T47D (cell line): Measurements from ENCODE around the gene UTP3.
A peak's percentile ranks its signal among the peaks of the same experiment; 100 is the strongest.
"Not testable (repeated sequence)": the region's sequence is repeated elsewhere in the genome, so short reads cannot be mapped to it uniquely, and the experiment has no call there.

ENCODE experiments used
- DNase-seq, 2 experiments: peaks; one replicate each; pipeline versions ENCODE4 v3.0.0 to v3.0.0-alpha.2; 2011 to 2012; ENCODE audit warnings: low read depth in 1 of 2, low spot score in 1 of 2
- JUND ChIP-seq: IDR thresholded peaks from 2 replicates; pipeline ENCODE4 v1.6.1; 2012; ENCODE audit warnings: low read depth
- in situ Hi-C: cut with HindIII; loops from 2 replicates; pipeline ENCODE4 v1.10.0; 2016; ENCODE audit warnings: low sequenced_read_pairs, low pct_unique_long_range_greater_than_20kb

UTP3 gene

DNA sequence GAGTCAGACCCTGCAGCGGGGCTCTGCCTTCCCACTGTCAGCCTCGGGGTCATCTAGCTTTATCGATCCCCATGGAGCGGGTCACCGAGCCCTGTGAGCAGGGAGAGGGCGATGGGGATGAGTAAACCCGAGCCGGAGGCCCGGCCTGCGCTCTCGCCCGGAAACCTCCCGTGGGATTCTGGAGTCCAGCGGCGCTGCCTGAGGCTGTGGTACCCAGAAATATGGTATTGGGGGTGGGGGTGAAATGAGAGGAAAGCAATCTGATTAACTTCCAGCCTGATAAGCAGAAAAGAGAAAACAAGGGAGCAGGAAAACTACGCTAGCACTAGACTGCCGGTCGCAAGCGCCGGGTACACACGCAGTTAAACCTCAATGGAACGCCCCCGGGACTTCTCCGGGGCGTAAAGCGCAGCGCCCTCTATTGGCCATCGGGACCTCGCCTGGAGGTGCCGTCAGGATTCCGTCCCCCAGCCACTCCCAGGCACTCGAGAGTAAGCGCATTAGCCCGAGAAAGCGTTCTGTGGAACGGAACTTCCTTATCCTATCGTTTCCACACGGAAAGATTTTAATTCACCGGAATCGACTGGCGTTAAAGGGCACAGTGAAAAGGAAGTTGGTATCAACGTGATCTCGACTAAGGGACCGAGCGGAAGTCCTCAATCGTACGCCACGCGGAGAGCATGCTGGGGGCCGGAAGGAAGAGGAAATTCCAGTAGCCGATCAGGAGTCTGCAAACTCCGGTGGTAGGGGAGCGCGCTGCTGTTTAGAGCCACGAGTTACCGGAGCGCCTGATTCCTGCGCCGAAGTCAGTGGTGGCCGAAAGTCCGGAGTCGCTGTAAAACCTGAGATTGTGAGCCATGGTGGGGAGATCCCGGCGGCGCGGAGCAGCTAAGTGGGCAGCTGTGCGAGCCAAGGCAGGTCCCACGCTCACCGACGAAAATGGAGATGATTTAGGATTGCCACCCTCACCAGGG is at the start of gene UTP3:
UTP3 (plus strand) TSS at position 712 of the 974 bp plus-strand sequence; CDS start at position 858, 146 bp downstream.
- TF ChIP-seq JUND = no peak
- in situ Hi-C loops = no loop called here

GRCh38 chr4:70640192-70640591 is 48.1 kb upstream of the UTP3 start:
- no peak for DNase-seq
- in situ Hi-C loops = no loop called here
- no peak for TF ChIP-seq JUND

More for the DNA sequence above, at the start of gene UTP3:
- peak; percentile 60 to 98 for DNase-seq

DNA sequence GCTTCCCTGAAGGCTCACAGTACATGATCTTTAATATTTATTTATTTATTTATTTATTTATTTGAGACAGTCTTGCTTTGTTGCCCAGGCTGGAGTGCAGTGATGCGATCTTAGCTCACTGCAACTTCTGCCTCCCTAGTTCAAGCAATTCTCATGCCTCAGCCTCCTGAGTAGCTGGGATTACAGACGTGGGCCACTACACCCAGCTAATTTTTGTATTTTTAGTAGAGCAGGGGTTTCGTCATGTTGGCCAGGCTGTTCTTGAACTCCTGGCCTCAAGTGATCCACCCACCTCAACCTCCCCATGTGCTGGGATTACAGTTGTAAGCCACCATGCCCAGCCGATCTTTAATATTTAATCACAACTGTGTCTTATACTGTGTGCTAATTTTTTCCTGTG is 37.6 kb upstream of the UTP3 start:
- in situ Hi-C loops, DNase-seq: not testable (repeated sequence)

DNA sequence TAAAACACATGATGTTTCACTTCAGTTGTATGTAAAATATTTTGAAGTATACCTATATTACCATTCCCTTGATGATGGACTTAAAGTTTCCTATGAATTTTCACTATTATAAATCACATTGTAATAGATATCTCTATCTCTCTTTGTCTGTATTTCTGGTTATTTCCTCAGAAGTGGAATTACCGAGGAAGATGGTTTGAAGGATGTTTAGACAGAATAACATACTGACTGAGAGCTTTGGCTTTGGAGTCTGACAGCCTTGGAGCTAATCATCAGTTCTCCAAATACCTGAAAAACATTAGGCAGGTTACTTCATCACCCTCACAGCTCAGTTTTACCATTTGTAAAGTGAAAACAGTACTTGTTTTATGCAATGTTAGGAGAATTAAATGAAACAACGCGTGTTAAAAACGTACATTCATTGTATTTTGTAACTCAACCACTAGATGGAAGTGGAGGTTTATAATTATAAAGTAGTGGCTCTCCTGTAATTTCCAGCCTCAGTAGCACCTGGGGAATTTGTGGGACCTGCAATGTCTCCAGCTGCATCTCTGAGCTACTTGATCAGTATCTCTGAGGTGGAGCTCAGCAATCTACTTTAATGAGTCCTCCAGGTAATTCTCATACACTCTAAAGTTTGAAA is 36.3 kb upstream of the UTP3 start:
- TF ChIP-seq JUND = no peak
- DNase-seq = peak in 1 of 2 experiments; percentile 46
- in situ Hi-C loops = no loop called here

DNA sequence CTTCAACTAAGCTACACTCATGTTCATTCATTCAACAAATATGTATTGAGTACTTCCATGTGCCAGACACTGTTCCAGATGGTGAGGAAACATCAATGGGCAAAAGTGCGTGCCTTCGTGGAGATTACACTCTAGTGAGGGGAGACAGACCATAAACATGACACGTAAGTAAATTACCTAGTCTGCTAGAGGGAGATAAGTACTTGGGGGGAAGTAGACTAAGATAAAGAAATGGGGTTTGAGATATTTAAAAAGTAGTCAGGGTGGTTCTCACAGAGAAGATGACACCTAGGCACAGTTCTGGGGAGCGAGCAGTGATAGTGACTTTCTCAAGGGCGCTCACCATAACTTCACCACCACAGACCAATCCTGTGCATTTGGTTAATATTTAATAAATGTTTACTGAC is 33.7 kb upstream of the UTP3 start:
- TF ChIP-seq JUND = no peak
- no peak for DNase-seq
- in situ Hi-C loops = no loop called here

DNA sequence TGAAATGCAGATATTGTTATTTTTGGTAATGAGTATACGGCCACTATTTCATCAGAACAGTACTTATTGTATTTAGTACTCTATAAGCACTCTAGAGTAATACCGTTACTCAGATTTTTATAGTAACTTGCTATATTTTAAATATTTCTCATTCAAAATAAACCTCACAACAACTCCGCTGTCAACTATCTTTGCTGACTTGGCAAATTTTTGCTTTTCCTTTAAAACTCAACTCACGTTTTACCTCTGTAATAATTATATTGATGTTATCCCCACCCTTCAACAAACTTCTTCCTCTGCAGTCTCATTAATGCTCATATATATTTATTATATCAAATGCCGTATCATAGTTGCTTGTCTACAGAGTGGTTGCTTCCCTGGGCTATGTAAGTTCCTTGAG is 31.0 kb upstream of the UTP3 start:
- in situ Hi-C loops = no loop called here
- no peak for TF ChIP-seq JUND

GRCh38 chr4:70658418-70658817 is 29.9 kb upstream of the UTP3 start:
- in situ Hi-C loops = no loop called here
- no peak for TF ChIP-seq JUND
- no peak for DNase-seq

More for the DNA sequence above, 31.0 kb upstream of the UTP3 start:
- no peak for DNase-seq

DNA sequence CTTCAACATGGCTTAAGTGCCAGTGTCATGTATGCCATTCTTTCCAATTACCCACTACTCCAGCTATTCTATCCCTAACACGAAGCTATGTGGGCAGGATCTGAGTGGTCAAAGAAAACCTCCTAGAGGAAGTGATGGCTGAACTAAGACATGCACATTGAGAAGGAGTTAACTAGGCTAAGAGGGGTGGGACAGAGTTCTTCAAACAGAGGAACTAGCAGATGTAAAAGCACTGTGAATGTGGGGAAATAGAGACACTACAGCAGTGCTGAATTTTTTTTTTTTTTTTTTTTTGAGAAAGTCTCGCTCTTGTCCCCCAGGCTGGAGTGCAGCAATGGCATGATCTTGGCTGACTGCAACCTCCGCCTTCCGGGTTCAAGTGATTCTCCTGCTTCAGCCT is 28.2 kb upstream of the UTP3 start:
- in situ Hi-C loops = no loop called here
- TF ChIP-seq JUND = no peak
- DNase-seq = no peak

GRCh38 chr4:70661309-70661922 is 26.9 kb upstream of the UTP3 start:
- in situ Hi-C loops, DNase-seq: not testable (repeated sequence)

- no peak for TF ChIP-seq JUND
- in situ Hi-C loops = no loop called here
- no peak for DNase-seq
Observed at GRCh38 chr4:70666369-70666768, 22.0 kb upstream of the UTP3 start, which contains the start of gene JCHAIN. JCHAIN (minus strand) TSS chr4:70666508; CDS start chr4:70666490, 18 bp downstream.

DNA sequence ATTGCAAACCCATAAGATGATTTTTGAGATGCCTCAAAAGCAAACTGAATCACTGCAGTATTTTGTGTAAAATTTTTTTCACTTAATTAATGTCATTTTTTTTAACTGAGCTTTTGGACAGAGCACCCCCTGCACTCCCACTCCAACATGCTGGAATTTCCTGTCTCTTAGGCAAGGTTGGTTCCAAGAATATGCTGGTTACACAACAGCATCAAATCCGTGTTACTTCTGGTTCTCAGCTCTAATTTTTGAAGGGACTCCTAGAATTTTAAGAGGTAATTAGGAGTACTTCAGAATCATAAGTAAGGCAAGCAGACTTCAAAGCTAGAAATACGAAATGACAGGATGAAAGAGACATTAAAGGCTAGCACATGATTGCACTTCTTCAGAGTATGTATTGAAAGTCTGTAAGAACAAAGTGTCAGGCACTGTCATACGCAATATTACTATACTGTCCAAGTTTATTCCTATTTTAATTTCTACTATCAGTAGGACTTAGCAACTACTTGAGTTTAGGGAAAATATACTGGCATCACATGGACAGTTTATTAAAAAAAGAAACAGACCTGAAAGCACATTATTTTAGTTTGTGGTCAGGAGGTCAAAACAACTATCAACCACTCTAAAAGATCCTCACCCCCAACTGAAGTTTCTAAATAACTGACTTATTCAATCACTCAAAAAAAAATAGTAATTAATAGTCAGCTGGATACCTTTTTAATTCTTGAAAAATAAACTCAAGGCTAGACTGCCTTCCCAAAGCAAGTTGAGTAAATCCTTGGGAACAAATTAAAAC is 20.4 kb upstream of the UTP3 start:
- no peak for TF ChIP-seq JUND
- in situ Hi-C loops = no loop called here
- no peak for DNase-seq
